Gastrocnemius medialis (tissue), 4 donors: ENCODE measurements around the gene CTNNB1.

Source experiments
- CTCF ChIP-seq, 5 experiments: fragments of 450-650 bp in 3 of 5; fragments of 200-600 bp in 2 of 5; sonication (generic) in 2 of 5; IDR thresholded peaks in 4 of 5; conservative IDR thresholded peaks in 1 of 5; 1 replicate in 4 of 5; 2 replicates in 1 of 5; pipeline ENCODE4 v1.5.1; 2016 to 2019; ENCODE audit warnings: antibody characterized with exemption in 5 of 5, mild to moderate bottlenecking in 3 of 5, moderate library complexity in 3 of 5
- POLR2A ChIP-seq, 2 donors: fragments of 450-650 bp; IDR thresholded peaks; one replicate each; pipeline ENCODE4 v1.6.1; 2017; ENCODE audit warnings: antibody characterized with exemption in 2 of 2, mild to moderate bottlenecking in 2 of 2, moderate library complexity in 2 of 2

GRCh38 chr3:41247055-41248004 is 48.0 kb downstream of the CTNNB1 start:
- TF ChIP-seq POLR2A (IDR thresholded peaks at IDR 0.05) (no peak), CTCF (IDR thresholded peaks at IDR 0.05 in 4 of 5, conservative IDR thresholded peaks at IDR 0.05 in 1 of 5) (no peak)
